ENCODE results near the gene WDR35.
"Not testable (repeated sequence)": the region's sequence is repeated elsewhere in the genome, so short reads cannot be mapped to it uniquely, and the experiment has no call there.

Gene WDR35

DNA sequence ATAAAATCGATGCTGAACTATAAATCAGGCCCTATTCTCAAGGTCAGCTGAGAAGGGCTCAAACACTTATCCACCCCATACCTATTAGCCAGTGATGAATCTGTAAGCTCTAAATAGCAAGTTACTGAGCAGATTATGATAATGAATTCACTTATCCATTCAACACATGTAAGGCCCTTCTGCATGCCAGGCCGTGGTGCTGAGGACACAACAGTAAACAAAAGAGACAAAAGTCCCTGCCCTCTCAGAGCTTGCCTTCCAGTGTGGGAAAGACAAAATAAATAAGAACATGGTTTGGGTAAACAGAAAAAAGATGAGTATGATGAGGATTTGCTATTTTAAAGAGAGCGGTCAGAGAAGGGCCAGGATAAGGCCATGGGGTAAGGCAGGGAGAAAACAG lies 99.8 kb downstream of the WDR35 start:
- no peak for DNase-seq

DNA sequence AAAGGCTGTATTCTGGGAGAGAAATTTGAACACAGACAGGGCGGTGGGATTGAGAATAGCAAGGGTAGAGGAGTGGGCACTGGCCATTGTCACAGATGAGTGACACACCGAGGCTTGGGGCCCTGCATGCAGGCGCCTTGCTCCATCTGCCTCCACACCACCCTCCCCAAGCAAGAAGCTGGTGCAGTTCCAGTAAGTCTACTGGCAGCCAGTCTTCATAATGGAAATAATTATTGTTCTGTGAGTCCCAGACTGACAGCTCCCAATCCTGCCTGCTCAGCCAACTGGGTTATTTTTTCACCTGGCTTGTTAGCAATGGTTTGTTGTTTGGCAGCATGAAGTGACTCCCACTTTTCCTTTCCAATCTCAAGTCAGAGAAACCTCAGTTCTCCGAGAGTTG lies 101.1 kb downstream of the WDR35 start:
- DNase-seq = no peak

DNA sequence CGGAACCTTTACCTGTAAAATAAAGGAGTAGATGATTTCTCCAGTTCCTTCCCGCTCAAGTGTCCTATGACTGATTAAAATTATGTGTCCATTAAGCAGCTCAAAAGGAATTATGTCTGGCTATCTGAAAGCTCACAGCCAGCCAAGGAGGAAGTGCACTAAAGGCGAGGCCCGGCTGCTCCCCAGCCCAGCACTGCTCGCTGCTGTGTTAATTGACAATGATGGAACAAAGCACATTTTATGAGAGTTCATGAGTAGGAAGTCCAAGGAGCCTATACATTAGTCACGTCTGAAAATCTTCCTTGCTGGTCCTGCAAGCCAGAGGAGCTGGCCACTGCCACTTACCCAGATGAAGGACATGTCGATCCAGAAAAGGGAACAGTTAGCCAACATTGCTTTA lies 102.4 kb downstream of the WDR35 start:
- DNase-seq = no peak

DNA sequence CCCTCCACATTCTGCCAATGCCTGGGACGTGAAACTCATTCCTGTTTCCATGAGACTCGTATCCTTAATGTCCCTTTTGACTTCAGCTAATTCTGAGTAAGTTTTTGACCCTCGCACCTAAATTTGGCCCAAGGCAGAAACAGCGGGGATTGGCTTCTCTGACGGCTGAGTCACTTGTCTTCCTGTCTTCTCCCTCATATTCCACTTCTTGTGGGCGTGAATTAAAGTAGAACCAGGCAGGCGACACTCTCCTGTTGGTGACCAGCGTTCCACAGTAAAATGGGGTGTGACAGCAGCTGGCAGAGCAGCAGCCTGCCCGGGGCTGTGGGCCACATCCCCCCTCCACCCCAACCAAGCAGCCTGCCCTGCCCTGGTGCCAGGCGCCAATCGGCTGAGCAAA lies 103.6 kb downstream of the WDR35 start:
- no peak for DNase-seq

DNA sequence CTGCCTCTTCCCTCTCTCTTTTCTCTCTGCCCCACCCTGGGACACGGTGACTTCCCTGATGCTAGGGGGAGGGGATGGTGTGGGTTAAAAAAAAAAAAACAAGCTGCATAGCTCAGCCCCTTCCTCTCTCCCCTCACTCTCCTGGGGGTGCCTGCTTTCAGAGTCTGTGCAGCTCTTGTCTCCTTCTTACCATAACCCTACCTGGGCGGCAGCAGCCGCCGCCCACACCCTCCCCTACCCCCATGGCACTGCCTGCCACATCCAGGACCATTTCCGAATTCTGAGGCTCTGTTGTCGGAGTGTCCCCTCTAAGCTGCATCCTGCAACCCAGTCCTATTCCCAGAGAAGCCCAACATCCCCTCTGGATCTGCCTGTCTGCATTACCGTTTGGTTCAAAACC lies 104.1 kb downstream of the WDR35 start:
- DNase-seq = no peak

DNA sequence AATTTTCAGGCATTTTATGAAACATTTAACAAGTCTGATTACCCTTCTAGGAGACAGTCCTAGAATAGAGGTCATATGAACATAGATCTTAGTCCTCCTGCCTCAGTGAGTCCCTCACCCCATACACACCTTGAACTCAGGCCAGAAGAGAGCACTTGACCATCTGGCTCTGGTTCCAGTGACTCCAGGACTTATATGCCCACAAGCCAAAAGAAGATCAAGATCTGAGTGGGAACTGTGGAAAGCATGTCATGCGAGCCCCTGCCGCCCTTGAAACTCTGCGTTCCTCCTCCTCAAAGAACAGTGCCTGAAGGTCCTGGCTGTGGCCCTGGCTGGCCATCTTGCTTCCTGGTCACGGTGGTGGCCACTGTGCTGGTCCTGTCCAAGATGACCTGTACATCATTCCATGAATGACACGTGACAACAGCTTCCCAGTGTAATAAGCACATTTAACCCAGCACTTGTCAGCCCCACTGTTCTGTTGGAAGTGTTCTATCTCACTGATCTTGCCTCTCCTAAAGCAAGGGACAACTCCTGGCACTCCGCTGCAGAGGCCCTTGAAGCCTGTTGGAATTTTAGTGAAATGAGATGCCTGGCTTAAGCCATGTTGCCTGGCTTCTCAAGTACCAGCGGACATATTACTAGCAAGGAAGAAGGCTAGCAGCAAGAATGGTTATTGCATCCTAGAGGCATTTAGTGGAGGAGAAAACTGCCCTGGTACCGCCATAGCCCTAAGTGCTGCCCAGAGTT lies 105.8 kb downstream of the WDR35 start:
- no peak for DNase-seq

DNA sequence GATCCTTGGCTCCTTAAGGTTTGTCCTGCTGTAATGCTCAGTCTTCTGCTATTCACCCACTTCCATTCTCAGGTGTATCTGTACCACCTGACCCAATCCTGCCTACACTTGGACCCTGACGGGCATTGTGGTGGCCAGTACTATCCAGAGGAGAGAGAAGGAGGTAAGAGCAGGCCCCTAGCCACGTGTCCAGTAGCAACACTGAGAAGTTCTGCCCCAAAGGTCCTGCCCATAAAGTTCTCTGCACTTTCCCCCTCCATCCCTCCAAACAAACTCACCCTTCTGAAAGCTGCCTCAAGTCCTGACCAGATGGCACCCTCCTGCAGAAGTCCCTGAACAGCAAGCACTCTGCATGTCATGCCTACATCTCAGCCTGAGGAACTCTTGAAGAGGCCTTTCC lies 106.4 kb downstream of the WDR35 start:
- no peak for DNase-seq

DNA sequence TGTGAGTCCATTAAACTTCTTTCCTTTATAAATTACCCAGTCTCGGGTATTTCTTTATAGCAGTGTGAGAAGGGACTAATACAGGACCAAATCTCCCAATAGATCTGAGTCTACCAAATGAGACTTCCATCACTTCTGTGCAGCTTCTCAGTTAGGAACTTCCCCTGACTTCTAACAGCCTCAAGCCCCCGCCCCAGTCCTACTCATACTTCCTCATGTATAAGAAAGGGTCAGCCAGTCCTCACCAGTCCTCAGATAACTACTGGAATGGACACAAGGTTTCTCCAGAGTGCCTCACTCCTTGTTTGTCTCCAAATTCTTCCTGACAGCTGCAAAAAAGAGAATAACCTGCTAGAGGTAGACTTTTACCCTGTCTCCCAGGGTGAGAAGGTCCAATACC lies 107.6 kb downstream of the WDR35 start:
- no peak for DNase-seq

DNA sequence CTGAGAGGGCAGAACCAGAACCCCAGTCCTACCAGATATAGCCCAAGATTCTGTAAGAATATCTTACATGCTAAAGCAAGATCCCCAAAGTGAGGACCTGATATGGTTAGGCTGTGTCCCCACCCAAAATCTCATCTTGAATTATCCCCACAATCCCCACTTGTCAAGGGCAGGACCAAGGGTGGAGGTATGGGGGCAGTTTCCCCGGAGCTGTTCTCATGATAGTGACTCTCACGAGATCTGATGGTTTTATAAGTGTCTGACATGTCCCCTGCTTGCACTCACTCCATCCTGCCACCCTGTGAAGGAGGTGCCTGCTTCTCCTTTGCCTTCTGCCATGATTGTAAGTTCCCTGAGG lies 108.0 kb downstream of the WDR35 start:
- no peak for DNase-seq

DNA sequence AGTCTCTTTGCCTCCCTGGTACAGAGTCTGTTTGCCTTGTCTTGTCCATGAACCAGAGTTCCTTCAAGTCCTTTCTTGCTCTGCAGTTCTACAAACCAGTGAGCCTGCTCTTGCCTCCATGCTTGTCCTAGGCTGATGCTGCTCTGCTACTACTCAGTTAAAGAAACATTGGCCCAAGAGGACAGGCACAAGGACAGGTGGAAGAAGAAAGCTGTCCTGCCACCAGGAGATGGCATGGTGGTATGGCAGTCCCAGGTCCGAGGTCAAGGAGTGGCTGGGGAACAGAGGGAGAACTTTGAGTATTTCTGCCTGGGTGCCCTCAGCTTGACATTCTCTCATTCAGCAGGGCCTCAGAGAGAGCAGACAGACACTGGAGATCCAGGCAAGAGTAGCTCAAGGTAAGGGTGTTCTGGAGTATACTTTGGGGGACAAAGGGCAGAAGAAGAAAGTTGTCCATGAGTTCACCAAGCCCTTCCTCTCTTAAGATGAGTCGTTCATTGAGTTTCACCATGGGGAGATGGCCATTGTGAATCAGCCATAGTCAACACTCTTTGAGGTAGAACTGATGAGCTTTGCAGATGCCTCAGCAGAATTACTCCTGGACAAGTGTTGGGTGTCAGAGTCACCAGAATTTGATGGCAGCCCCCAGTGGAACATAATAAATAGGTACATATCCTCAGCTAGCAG lies 108.5 kb downstream of the WDR35 start:
- DNase-seq = no peak

DNA sequence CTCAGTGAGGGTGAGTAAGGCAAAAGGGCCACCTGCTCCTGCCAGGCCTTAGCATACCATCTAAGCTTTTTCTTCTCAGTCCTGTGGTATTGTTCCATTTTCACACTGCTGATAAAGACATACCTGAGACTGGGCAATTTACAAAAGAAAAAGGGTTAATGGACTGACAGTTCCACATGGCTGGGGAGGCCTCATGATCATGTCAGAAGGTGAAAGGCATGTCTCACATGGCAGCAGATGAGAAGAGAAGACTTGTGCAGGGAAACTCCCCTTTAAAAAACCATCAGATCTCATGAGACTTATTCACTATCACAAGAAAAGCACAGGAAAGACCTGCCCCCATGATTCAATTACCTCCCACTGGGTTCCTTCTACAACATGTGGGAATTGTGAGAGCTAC lies 109.7 kb downstream of the WDR35 start:
- not testable (repeated sequence) for DNase-seq

DNA sequence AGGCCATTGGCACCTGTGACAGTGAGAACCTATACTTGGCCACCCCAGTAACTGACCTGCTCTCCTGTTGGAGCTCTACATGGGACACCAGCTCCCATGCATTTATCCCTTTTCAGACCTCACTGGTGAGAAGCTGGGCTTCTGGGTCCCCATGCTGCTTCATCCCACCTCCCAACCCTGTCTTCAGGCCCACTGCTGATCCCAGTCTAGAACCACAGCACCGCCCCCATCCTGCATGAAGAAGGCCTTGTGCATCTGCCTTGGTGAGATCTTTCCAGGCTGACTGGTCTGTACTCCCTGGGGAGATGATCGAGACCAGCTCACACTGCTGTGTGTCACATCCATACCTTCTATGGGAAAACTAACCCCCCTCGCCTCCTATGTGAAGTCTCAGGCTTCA lies 110.8 kb downstream of the WDR35 start:
- no peak for DNase-seq

DNA sequence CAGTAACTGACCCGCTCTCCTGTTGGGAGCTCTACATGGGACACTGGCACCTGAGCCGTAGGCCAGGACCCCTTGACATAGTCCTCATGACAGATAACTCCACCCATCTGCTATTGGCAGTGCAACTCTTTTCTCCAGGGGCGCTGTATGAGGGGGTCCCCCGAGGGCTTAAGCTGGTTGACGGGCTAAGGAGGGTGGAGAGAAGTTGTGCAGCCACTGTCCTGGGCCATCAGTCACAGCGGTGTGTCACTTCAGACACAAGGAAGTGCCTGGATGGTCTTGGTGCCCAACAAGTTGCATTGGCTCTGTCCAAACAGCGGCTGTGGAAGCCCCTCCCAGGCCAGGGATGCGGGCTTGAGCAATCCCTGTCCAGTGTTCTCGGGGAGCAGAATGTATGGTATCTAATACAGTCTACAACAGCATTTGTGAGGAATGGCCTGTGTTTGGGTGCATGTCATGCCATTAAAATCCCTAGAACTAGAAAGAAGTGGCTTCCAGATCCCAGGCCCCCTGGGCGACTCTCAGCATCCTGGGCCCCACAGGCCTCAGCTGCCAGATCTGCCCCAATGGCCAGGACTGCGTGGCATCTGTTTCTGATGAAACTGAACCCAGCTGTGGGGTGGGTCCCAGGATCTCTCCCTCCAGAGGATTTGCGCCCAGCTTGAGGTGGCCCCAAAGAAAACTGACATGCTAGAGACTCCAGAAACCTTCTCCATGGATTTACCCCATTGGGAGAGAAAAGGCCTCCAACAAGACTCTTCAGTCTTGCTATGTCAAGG lies 111.4 kb downstream of the WDR35 start:
- no peak for DNase-seq

DNA sequence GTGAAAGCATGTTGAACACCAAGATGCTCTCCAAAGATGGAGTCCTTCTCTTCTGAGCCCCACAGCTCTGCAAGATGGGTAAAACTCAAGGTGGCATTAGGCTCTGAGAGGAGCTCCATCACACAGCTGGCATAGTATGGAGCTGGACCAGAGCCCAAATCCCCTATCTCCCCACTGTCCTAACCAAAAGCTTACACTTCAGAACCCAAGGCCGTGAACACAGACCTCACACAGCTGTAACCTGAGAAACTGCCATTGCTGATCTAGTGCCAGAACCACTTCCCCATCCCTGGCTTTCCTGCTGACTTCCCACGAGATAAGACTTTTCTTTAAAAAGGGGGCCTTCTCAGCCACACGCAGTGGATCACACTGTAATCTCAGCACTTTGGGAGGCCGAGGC lies 113.2 kb downstream of the WDR35 start:
- no peak for DNase-seq

DNA sequence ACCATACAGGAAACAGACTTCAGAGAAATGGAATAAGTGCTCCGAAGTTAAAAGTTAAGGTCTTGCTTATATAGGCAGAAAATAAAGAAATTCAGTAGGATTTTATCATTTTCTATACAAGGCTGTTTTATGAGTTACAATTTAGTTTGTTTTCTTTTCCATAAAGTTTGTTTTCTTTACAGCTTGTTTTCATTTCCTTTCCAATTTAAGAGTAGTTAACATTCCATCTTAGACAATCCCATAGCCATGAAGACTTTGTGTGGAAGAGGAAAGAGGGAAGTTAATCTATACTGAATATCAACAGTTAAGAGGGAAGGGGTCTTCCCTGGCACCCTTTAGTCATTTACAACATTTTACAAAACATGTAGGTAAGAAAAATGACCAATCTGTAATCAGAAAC lies 114.6 kb downstream of the WDR35 start:
- DNase-seq = no peak

DNA sequence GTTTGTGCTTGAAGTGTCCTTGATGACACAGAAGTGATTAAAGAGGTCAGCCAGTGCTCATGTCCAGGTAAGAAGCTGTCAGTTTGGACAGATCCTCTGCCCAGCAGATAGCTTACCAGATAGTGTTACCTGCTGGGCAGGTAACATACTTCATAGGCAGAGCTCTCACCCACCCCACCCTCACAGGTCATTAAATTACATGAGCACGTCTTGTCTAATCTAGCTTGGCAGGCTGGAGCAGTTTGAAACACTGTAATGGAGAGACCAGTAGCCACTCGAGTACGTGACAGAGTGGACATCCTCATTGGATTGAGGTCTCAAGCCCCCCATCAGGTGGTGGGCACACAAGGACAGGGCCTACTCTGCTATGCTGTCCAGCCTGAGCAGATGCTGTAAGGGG lies 115.2 kb downstream of the WDR35 start:
- DNase-seq = no peak

DNA sequence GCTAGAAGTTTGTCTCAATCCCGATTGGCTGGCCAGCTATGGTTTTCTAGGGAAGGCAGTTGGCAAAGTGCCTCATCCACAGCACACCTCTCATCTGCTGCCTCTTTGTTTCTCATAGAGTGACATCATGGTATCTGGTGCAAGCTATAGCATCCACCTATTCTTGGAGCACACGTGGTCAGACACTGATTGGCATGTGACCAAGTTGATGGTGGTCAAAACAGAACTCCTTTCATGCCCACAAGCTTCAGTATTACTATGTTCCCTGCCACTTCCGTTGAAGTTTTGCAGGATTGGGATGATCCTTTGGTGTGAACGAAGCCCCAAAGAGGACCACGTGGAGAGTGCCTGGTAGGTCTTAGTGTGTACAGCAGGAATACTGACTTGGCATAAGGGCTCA lies 116.9 kb downstream of the WDR35 start:
- DNase-seq = no peak

DNA sequence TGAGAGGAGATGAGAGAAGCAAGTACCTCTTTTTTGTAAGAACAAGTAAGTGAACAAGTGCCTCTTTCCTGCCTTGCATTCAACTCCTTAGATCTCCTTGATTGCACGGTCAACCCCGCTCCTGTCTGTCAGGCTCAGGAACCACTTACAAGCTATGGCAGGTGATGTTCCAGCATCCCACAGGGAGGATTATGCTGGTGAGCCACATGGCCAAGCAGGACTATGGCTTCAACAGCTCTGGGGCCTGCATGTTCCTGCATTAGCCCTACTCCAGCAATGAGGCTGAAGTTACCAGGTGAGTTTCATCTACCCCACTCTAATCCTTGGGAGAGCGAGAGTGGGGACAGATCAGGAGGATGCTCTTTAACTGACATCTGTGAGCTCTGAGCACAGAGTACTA lies 117.6 kb downstream of the WDR35 start:
- DNase-seq = no peak

DNA sequence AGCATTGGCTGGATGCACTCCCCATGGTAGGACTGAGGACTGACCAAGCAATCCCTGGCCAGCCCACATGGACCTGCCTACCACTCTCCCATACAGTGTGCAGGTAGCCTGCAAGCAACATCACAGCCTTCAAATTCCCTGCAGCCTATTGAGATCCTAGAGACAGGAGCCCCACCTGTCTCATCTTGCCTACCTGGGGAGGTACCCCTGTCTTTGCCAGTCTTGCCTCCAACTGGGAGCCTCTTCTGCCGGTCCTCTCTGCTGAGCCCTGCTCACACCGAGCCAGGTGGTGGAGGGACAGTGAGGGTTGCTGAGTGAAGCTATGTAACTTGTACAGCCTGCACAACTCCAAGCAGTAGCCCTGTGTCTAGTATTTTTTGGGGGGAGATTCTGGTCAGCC lies 118.1 kb downstream of the WDR35 start:
- DNase-seq = no peak

DNA sequence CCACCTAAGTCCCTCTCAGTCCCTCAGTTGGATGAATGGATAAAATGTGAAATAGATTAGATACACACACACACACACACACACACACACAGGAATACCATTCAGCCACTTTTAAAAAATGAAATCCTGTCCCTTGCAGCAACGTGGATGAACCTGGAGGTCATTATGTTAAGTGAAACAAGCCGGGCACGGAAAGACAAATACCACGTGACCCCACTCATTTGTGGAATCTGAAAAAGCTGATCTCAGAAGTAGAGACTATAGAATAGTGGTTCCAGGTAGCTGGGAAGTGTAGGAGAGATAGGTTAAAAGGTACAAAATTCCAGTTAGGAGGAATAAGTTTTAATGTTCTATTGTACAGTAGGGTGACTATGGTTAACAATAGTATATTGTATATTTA lies 119.1 kb downstream of the WDR35 start:
- no peak for DNase-seq

DNA sequence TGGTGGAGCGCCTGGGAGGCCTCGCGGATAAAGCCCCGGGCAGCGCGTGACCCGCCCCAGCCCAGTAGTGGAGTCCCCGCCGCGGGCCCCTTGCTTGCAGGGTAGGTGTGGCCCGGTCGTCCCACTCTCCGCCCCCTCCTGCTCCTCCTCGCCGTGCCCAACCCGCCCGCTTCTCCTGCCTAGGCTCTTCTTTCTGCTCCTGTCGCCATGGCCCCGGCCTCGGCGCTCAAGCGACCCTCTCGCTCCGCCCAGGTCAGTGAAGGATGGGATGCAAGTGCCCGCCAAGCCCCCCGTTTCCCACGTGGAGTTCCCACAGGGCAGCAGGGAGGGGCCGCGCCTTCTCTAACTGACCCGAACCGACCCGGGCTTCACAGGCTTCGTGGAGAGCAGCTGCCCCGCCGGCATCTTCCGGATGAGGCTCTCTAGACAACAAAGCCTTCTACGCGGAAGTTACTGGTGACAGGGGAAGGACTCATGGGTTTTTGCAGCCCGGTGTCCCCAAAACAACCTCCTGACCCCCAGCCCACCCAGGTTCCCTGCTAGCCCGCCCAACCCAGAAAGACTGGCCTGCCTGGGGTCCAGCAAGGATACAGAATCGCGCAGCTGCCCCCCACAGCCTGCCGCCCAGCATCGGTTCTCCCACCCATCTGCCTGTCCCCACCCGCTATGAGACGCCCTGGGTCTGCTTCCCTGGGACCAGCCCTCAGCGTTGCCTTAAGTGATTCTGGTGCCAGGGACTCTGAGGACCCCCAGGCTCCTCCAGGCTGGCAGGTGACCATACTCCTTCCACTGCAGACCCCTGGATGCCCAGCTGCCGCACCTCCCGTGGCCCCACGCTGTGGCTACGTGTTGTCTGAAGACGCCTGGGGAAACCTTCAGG lies 121.0 kb downstream of the WDR35 start:
- DNase-seq = no peak

DNA sequence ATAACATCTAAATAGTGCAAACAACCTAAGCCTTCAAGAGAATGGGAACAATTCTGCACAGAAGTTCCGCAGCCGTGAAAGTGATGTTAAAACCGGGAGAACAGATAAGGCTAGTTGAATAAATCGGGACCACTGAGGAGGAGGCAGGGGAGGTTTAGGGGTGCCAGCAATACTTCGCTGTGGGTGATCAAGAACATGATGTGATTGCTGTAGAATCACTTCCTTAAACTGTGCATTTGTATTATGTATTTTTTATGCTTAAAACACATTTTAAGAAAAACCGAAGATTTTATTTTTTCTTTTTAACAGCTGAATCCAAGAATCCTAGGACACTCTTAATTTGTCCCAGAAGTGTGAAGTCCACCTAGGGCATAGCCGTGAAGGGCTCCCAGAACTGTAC lies 121.7 kb downstream of the WDR35 start:
- DNase-seq = no peak

DNA sequence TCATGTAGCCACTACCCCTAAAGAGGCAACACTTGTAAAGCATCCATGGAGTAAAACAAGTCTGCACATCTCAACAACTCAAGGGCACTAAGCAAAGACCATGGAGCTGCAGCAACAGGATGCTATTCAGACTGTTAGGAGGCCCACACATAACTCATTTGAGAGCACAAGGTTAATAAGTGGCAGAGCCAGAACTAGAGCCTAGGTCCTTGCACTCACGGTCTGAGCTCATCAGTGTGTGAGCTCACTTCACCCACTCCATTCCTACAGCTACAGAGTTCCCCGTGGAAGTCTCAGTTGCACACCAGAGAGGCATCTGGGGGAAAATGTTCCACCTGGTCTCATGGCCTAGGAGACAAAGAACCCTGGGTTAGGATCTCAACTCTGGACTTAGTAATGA lies 123.1 kb downstream of the WDR35 start:
- no peak for DNase-seq
